C4-2B (cell line): ENCODE data around the gene PGLYRP4.

Source experiments
- CTCF ChIP-seq: fragments of 450-650 bp; conservative IDR thresholded peaks from 2 replicates; pipeline ENCODE4 v1.5.1; 2017; ENCODE audit warnings: mild to moderate bottlenecking
- ZFX ChIP-seq: fragments of 450-650 bp; IDR thresholded peaks from 2 replicates; pipeline ENCODE4 v1.6.1; 2017

DNA sequence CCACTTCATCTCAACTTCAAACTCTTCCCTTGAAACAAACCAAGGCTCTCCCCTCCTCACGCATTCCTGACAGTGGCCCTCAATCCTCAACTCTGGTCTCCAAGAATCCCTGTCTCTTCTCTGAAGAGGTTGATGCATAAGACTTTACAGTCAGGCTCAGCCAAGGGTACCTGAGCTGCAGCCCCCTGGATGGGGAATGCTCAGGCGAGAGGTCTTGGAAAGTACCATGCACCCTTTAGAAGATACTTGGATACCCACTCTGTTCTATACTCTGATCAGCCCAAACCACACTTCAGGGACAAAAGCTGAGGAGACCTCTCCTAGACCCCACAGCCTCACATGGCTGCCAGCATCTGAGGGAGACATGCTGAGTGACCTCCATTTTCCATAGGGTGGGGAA lies 35.4 kb downstream of the PGLYRP4 start:
- TF ChIP-seq ZFX (no peak), CTCF (no peak)
